OCI-LY3 (cell line): Measurements from ENCODE around the gene CCL4.
"Not testable (repeated sequence)": the region's sequence is repeated elsewhere in the genome, so short reads cannot be mapped to it uniquely, and the experiment has no call there.

Source experiments
- CTCF ChIP-seq: fragments of 200-600, 300-600 bp; sonication (generic); IDR thresholded peaks from 2 replicates; pipeline ENCODE4 v1.5.1; 2014; ENCODE audit warnings: antibody characterized with exemption, low read length, low read depth
- EZH2phosphoT487 ChIP-seq: fragments of 200-600 bp; shearing (Covaris generic); IDR thresholded peaks from 2 replicates; pipeline ENCODE4 v1.6.1; 2018; ENCODE audit warnings: antibody characterized with exemption, mixed run types, low read depth

- TF ChIP-seq CTCF, EZH2phosphoT487: not testable (repeated sequence)
These were observed 19.9 kb upstream of the CCL4 start for GRCh38 chr17:36083691-36084090.
